CD4-positive, CD25-positive, alpha-beta regulatory T cell (primary cell): ENCODE measurements around the gene CENPL. TPM values are rescaled to one million over a fixed set of nuclear protein-coding genes. Genes with fewer than 3 reads are reported as not detected.
"Not testable (repeated sequence)": the region's sequence is repeated elsewhere in the genome, so short reads cannot be mapped to it uniquely, and the experiment has no call there.

Source experiments
- ATAC-seq, 2 donors: fragments of 150-1000 bp; cut with Tn5 transposase; one replicate each; pipeline ENCODE4 v1.10.0; 2021; ENCODE audit warnings: low read depth in 2 of 2, moderate number of reproducible peaks in 2 of 2, moderate library complexity in 1 of 2
- DNase-seq, 3 donors: peaks; one replicate each; pipeline versions ENCODE4 v3.0.0 to v3.0.0-alpha.2; 2012 to 2022; ENCODE audit warnings: mixed read lengths in 1 of 3
- H3K27ac ChIP-seq: one replicate; pipeline ENCODE4 v1.7.0; 2013; ENCODE audit warnings: mild to moderate bottlenecking, low read length; ENCODE audit not compliant: insufficient read depth, poor library complexity, severe bottlenecking
- H3K27me3 ChIP-seq: one replicate; pipeline ENCODE4 v1.7.0; 2013; ENCODE audit warnings: low read length; ENCODE audit not compliant: control insufficient read depth, insufficient read depth
- H3K36me3 ChIP-seq: one replicate; pipeline ENCODE4 v1.7.0; 2013; ENCODE audit warnings: mild to moderate bottlenecking, low read length, moderate library complexity; ENCODE audit not compliant: control insufficient read depth, insufficient read depth
- H3K4me1 ChIP-seq: 2 replicates; pipeline ENCODE4 v1.7.0; 2013; ENCODE audit warnings: mild to moderate bottlenecking, low read length; ENCODE audit not compliant: insufficient read depth, control insufficient read depth, poor library complexity, severe bottlenecking
- H3K4me3 ChIP-seq: one replicate; pipeline ENCODE4 v1.7.0; 2013; ENCODE audit warnings: low read depth, mild to moderate bottlenecking, low read length, moderate library complexity
- H3K9me3 ChIP-seq, 2 experiments: 1 replicate in 1 of 2; 2 replicates in 1 of 2; pipeline ENCODE4 v1.7.0; 2013; ENCODE audit warnings: low read length in 2 of 2, mild to moderate bottlenecking in 1 of 2, moderate library complexity in 1 of 2; ENCODE audit not compliant: control insufficient read depth in 2 of 2
- H3K27ac Mint-ChIP-seq, 3 donors: one replicate each; pipeline ENCODE4 v1.8.0; 2020 to 2022; ENCODE audit warnings: mild to moderate bottlenecking in 3 of 3, mixed read lengths in 3 of 3, moderate library complexity in 2 of 3
- H3K27me3 Mint-ChIP-seq: one replicate; pipeline ENCODE4 v1.8.0; 2022; ENCODE audit warnings: mild to moderate bottlenecking, mixed read lengths
- H3K36me3 Mint-ChIP-seq: one replicate; pipeline ENCODE4 v1.8.0; 2020; ENCODE audit warnings: mixed read lengths
- H3K4me1 Mint-ChIP-seq, 4 donors: one replicate each; pipeline ENCODE4 v1.8.0; 2020 to 2022; ENCODE audit warnings: mixed read lengths in 4 of 4, mild to moderate bottlenecking in 1 of 4
- H3K4me3 Mint-ChIP-seq, 4 donors: one replicate each; pipeline ENCODE4 v1.8.0; 2020 to 2022; ENCODE audit warnings: mild to moderate bottlenecking in 4 of 4, mixed read lengths in 4 of 4, moderate library complexity in 3 of 4
- H3K9me3 Mint-ChIP-seq, 7 donors: one replicate each; pipeline ENCODE4 v1.8.0; 2020 to 2022; ENCODE audit warnings: mixed read lengths in 7 of 7, mild to moderate bottlenecking in 3 of 7, moderate library complexity in 2 of 7
- polyA plus RNA-seq, 4 donors: library from polyadenylated mRNA; unstranded; fragments of 300-500 nt; fragmentation: Illumina TruSeq; gene quantifications; one replicate each; pipeline ENCODE4 v1.2.3, GENCODE V29; 2021
- total RNA-seq: library from RNA; stranded (reverse); gene quantifications from one replicate; pipeline ENCODE4 v1.2.3, GENCODE V29; 2022

CENPL gene
- total and polyA plus RNA-seq, 5 donors from 2014 or later = 6.7 to 10.2 (median 8.7) TPM

DNA sequence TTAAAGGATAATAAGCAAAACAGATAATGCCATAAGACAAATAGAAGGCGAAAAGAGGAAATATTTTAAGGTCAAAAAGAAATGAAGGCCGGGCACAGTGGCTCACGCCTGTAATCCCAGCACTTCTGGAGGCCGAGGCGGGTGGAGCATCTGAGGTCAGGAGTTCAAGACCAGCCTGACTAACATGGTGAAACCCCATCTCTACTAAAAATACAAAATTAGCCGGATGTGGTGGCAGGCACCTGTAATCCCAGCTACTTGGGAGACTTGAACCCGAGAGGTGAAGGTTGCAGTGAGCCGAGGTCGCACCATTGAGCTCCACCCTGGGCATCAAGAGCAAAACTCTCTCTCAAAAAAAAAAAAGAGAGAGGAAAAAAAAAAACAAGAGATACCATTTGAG is 54.4 kb downstream of the CENPL start:
- H3K36me3 ChIP-seq = peaks cover 25% of the 10 kb centered on the region
- H3K9me3 ChIP-seq, DNase-seq, H3K4me3 ChIP-seq, H3K4me3 Mint-ChIP-seq, ATAC-seq, H3K9me3 Mint-ChIP-seq, H3K27me3 Mint-ChIP-seq, H3K27ac ChIP-seq, H3K4me1 ChIP-seq, H3K27me3 ChIP-seq: not testable (repeated sequence)
- Mint-ChIP-seq H3K4me1 (peaks cover 22 to 27% (median 25%) of the 10 kb centered on the region in 4 donors), H3K36me3 (peaks cover 21% of the 10 kb centered on the region), H3K27ac (peak overlapping the region; percentile 3 to 69 (median 59))

DNA sequence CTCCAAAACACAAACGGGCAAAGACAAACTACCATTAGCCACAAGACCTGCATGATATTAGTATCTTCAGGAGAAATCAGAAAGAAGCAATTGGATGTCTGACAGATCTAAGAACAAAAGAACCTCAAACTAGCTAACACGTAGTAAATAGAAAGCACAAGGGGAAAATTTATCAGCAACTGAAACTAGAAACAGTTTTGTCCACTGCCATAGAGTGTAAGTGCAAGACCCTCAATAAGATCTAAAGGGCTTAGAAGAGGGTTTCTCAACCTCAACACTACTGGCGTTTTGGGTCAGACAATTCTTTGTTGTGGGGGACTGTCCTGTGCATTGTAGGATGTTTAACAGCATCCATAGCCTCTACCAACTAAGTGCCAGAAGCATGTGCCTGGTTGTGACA is 55.9 kb downstream of the CENPL start:
- peaks cover 0 to 7% (median 0%) of the 10 kb centered on the region in 7 donors for H3K9me3 Mint-ChIP-seq
- H3K4me1 Mint-ChIP-seq = peaks cover 21 to 27% (median 23%) of the 10 kb centered on the region in 4 donors
- no peak for DNase-seq
- H3K36me3 ChIP-seq = peaks cover 19% of the 10 kb centered on the region
- H3K27me3 ChIP-seq = no peaks in the 10 kb centered on the region
- H3K27ac ChIP-seq = no peak overlapping the region
- ATAC-seq = no peak
- peaks cover 8% of the 10 kb centered on the region for H3K4me1 ChIP-seq
- H3K4me3 ChIP-seq = no peak overlapping the region
- peaks cover 0 to 2% of the 10 kb centered on the region in 2 experiments for H3K9me3 ChIP-seq
- peak overlapping the region in 2 of 3 donors; percentile 53 to 82 for H3K27ac Mint-ChIP-seq
- peaks cover 24% of the 10 kb centered on the region for H3K36me3 Mint-ChIP-seq
- no peaks in the 10 kb centered on the region for H3K27me3 Mint-ChIP-seq
- no peak overlapping the region for H3K4me3 Mint-ChIP-seq

DNA sequence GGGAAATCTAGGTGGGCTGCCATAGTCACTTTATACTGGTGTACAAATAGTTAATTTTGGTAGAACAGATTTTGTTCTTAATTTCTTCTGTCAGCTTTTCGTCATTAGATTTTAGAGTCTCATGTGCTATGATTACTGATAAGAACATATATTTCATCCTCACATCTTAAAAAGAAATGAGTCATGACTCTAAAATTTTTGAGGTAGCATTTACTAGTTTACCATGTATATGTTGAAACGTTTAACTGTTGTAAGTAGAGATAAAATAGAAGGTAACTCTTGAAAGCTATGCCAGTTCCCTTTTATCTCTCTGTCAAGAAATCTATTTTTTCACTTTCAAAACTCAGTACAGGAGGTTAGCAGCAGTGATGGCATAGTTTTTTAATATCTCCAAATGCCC is 56.5 kb downstream of the CENPL start:
- H3K9me3 Mint-ChIP-seq = peaks cover 0 to 12% (median 0%) of the 10 kb centered on the region in 7 donors
- Histone ChIP-seq H3K36me3 (peaks cover 19% of the 10 kb centered on the region), H3K4me1 (peaks cover 8% of the 10 kb centered on the region), H3K27ac (no peak overlapping the region), H3K4me3 (no peak overlapping the region), H3K27me3 (no peaks in the 10 kb centered on the region), H3K9me3 (peaks cover 0 to 6% of the 10 kb centered on the region in 2 experiments)
- no peak overlapping the region for H3K4me3 Mint-ChIP-seq
- no peak for ATAC-seq
- H3K4me1 Mint-ChIP-seq = peaks cover 21 to 27% (median 23%) of the 10 kb centered on the region in 4 donors
- peak overlapping the region in 1 of 3 donors; percentile 53 for H3K27ac Mint-ChIP-seq
- H3K36me3 Mint-ChIP-seq = peaks cover 31% of the 10 kb centered on the region
- no peaks in the 10 kb centered on the region for H3K27me3 Mint-ChIP-seq
- DNase-seq = no peak

DNA sequence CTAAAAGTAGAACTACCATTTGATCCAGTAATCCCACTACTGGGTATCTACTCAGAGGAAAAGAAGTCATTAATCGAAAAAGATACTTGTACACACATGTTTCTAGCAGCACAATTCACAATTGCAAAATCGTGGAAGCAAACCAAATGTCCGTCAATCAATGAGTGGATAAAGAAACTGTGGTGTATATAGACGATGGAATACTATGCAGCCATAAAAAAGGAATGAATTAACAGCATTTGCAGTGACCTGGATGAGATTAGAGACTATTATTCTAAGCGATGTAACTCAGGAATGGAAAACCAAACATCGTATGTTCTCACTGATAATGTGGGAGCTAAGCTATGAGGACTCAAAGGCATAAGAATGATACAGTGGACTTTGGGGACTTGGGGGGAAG is 60.4 kb downstream of the CENPL start:
- H3K36me3 Mint-ChIP-seq = peaks cover 50% of the 10 kb centered on the region
- not testable (repeated sequence) for H3K4me1 ChIP-seq, ATAC-seq, DNase-seq, H3K9me3 ChIP-seq, H3K4me3 Mint-ChIP-seq, H3K27me3 ChIP-seq, H3K4me3 ChIP-seq, H3K27me3 Mint-ChIP-seq, H3K27ac ChIP-seq
- peak overlapping the region in 1 of 3 donors; percentile 57 for H3K27ac Mint-ChIP-seq
- H3K4me1 Mint-ChIP-seq = peaks cover 12 to 23% (median 19%) of the 10 kb centered on the region in 4 donors
- peaks cover 0 to 35% (median 6%) of the 10 kb centered on the region in 7 donors for H3K9me3 Mint-ChIP-seq
- peaks cover 17% of the 10 kb centered on the region for H3K36me3 ChIP-seq

DNA sequence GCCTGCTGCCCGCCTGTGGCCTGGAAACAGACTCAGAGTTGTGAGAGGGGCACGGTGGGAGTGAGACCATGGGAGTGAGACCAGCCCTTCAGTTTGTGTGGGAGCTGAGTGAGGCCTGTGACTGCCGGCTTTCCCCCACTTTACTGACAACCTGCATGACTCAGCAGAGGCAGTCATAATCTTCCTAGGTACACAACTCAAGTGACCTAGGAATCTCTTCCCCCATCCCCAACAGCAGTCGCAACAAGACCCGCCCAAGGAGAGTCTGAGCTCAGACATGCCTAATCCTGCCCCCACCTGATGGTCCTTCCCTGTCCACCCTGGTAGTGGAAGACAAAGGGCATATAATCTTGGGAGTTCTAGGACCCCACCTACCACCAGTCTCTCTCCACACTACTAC is 65.7 kb downstream of the CENPL start:
- Histone ChIP-seq H3K36me3 (peaks cover 52% of the 10 kb centered on the region), H3K27ac (no peak overlapping the region), H3K9me3 (peaks cover 0 to 6% of the 10 kb centered on the region in 2 experiments), H3K27me3 (no peaks in the 10 kb centered on the region), H3K4me3 (no peak overlapping the region), H3K4me1 (no peaks in the 10 kb centered on the region)
- ATAC-seq (no peak), DNase-seq (no peak)
- no peaks in the 10 kb centered on the region for H3K27me3 Mint-ChIP-seq
- peaks cover 67% of the 10 kb centered on the region for H3K36me3 Mint-ChIP-seq
- H3K9me3 Mint-ChIP-seq = peaks cover 0 to 29% (median 8%) of the 10 kb centered on the region in 7 donors
- H3K4me3 Mint-ChIP-seq = no peak overlapping the region
- peaks cover 0 to 10% (median 7%) of the 10 kb centered on the region in 4 donors for H3K4me1 Mint-ChIP-seq
- no peak overlapping the region for H3K27ac Mint-ChIP-seq

DNA sequence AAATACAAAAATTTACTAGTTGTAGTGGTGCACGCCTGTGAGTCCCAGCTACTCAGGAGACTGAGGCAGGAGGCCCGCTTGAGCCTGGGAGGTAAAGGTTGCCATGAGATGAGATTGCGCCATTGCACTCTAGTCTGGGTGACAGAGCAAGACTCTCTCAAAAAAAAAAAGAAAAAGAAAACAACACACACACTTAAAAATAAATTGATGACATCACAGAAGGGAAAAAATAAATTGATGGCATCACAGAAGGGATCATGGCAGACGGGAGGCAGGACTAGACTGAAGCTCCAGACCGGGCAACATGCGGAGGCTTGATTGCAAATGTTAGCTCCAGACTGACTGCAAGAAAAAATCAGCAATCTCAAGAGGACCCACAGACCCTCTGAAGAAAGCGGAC is 66.6 kb downstream of the CENPL start:
- H3K36me3 Mint-ChIP-seq = peaks cover 66% of the 10 kb centered on the region
- no peak for ATAC-seq
- H3K36me3 ChIP-seq = peaks cover 61% of the 10 kb centered on the region
- peaks cover 0 to 22% (median 5%) of the 10 kb centered on the region in 7 donors for H3K9me3 Mint-ChIP-seq
- no peak overlapping the region for H3K27ac ChIP-seq
- no peaks in the 10 kb centered on the region for H3K27me3 Mint-ChIP-seq
- no peaks in the 10 kb centered on the region for H3K9me3 ChIP-seq
- peak overlapping the region in 1 of 3 donors; percentile 20 for H3K27ac Mint-ChIP-seq
- no peak for DNase-seq
- no peaks in the 10 kb centered on the region for H3K4me1 ChIP-seq
- no peaks in the 10 kb centered on the region for H3K27me3 ChIP-seq
- H3K4me3 ChIP-seq = no peak overlapping the region
- peaks cover 0 to 12% (median 8%) of the 10 kb centered on the region in 4 donors for H3K4me1 Mint-ChIP-seq
- no peak overlapping the region for H3K4me3 Mint-ChIP-seq

DNA sequence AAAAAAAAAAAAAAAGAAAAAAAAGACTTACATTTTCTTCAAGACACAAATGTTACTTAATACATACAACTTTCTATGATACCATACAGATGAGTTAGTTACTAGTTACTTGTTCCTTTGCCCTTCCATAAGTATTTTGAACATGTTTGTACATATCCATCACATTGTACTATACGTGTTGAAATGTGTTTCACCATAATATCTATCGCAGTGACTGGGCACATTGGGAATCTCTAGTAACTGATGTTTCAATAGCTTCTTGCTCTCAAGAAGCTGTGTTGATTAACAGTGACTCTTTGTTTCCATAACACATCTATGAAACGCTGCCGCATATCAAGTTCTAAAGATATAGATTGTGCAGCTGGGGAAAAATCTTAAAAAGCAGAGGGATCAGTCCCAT is 67.0 kb downstream of the CENPL start:
- H3K27me3 ChIP-seq = no peaks in the 10 kb centered on the region
- H3K4me1 ChIP-seq = no peaks in the 10 kb centered on the region
- ATAC-seq = no peak
- peaks cover 63% of the 10 kb centered on the region for H3K36me3 Mint-ChIP-seq
- no peak overlapping the region for H3K4me3 ChIP-seq
- no peak overlapping the region for H3K27ac Mint-ChIP-seq
- H3K4me3 Mint-ChIP-seq = no peak overlapping the region
- no peaks in the 10 kb centered on the region for H3K9me3 ChIP-seq
- H3K27me3 Mint-ChIP-seq = no peaks in the 10 kb centered on the region
- no peak overlapping the region for H3K27ac ChIP-seq
- H3K9me3 Mint-ChIP-seq = peaks cover 0 to 17% (median 5%) of the 10 kb centered on the region in 7 donors
- no peak for DNase-seq
- H3K4me1 Mint-ChIP-seq = peaks cover 0 to 12% (median 8%) of the 10 kb centered on the region in 4 donors
- peaks cover 65% of the 10 kb centered on the region for H3K36me3 ChIP-seq

DNA sequence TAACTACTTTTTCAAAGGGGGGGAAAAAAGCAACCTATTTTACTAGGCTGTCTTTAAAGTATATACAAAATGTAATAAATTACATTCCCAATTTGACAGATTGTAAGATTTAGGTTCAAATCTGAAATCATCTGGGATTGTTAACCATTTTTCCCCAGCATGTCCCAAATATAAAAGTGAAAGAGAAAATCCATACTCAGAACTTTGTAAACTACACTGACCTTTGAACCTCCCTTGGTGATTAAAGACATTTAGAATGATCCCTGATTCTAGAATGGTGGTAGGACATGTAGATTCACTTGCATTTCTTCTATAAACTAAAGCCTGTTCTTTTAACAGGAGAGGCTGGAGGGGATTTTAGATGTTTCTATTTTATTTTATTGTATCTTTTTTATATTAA is 70.9 kb downstream of the CENPL start:
- DNase-seq (no peak), ATAC-seq (no peak)
- H3K4me3 Mint-ChIP-seq = no peak overlapping the region
- no peak overlapping the region for H3K27ac Mint-ChIP-seq
- no peaks in the 10 kb centered on the region for H3K27me3 ChIP-seq
- H3K9me3 Mint-ChIP-seq = peaks cover 0 to 2% (median 0%) of the 10 kb centered on the region in 7 donors
- H3K36me3 ChIP-seq = peaks cover 68% of the 10 kb centered on the region
- H3K9me3 ChIP-seq = no peaks in the 10 kb centered on the region
- H3K4me1 Mint-ChIP-seq = peaks cover 0 to 12% (median 4%) of the 10 kb centered on the region in 4 donors
- H3K36me3 Mint-ChIP-seq = peaks cover 47% of the 10 kb centered on the region
- no peak overlapping the region for H3K4me3 ChIP-seq
- H3K27me3 Mint-ChIP-seq = no peaks in the 10 kb centered on the region
- no peaks in the 10 kb centered on the region for H3K4me1 ChIP-seq
- no peak overlapping the region for H3K27ac ChIP-seq
